H1 (cell line): Measurements from ENCODE around the gene SCARF1. TPM values are rescaled to one million over a fixed set of nuclear protein-coding genes. Genes with fewer than 3 reads are reported as not detected.

Source experiments
- CTCF ChIA-PET: fragments of 300-600 bp; sonication (Branson Sonifier 250); formaldehyde crosslinking; loops from one replicate; lab custom pipeline; 2021; ENCODE audit not compliant: partially characterized antibody; lab: Charles Lee
- POLR2A ChIA-PET: fragments of 300-600 bp; sonication (Branson Sonifier 250); formaldehyde crosslinking; loops from one replicate; lab custom pipeline; 2021; ENCODE audit warnings: inconsistent platforms; ENCODE audit not compliant: partially characterized antibody; lab: Charles Lee
- DNase-seq, 2 experiments: peaks; one replicate each; pipeline versions ENCODE4 v3.0.0 to v3.0.0-alpha.2; 2010 to 2022; ENCODE audit warnings: low spot score in 2 of 2, low read depth in 1 of 2, mixed read lengths in 1 of 2
- FAIRE-seq: peaks from 2 replicates; lab custom pipeline; 2011; peaks lifted over from hg19 to GRCh38; lab: Jason Lieb, UNC
- H2AFZ ChIP-seq: 2 replicates; pipeline ENCODE4 v1.8.1; 2012; ENCODE audit warnings: low read length, inconsistent platforms
- H2AK5ac ChIP-seq: 2 replicates; pipeline ENCODE4 v1.6.1; 2013; ENCODE audit warnings: low read depth, low read length
- H2BK120ac ChIP-seq: replicated peaks from 2 replicates; pipeline ENCODE3; 2013; ENCODE audit warnings: low read depth, low read length, inconsistent platforms
- H2BK12ac ChIP-seq: 2 replicates; pipeline ENCODE4 v1.6.1; 2013; ENCODE audit warnings: low read depth, low read length
- H2BK15ac ChIP-seq: 2 replicates; pipeline ENCODE4 v1.6.1; 2013; ENCODE audit warnings: low read length
- H2BK20ac ChIP-seq: 2 replicates; pipeline ENCODE4 v1.6.1; 2013; ENCODE audit warnings: low read length
- H2BK5ac ChIP-seq: 2 replicates; pipeline ENCODE4 v1.6.1; 2013; ENCODE audit warnings: low read depth, low read length
- H3K14ac ChIP-seq: 2 replicates; pipeline ENCODE4 v1.6.1; 2013; ENCODE audit warnings: inconsistent platforms; ENCODE audit not compliant: insufficient read length
- H3K18ac ChIP-seq: 2 replicates; pipeline ENCODE4 v1.6.1; 2013; ENCODE audit warnings: low read length; ENCODE audit errors: extremely low read depth
- H3K23ac ChIP-seq: 2 replicates; pipeline ENCODE4 v1.6.1; 2013; ENCODE audit warnings: inconsistent platforms; ENCODE audit not compliant: insufficient read length
- H3K23me2 ChIP-seq: 2 replicates; pipeline ENCODE4 v1.6.1; 2013; ENCODE audit warnings: low read depth, low read length
- H3K27ac ChIP-seq: 2 replicates; pipeline ENCODE4 v1.6.1; 2011; ENCODE audit warnings: low read depth, low read length, inconsistent platforms
- H3K27me3 ChIP-seq, 4 experiments: replicated peaks in 1 of 4; 1 replicate in 1 of 4; 2 replicates in 3 of 4; pipeline versions ENCODE4 v1.6.1 to v1.8.1; 2011 to 2013; ENCODE audit warnings: low read length in 3 of 4, mild to moderate bottlenecking in 3 of 4, inconsistent platforms in 2 of 4, mixed read lengths in 2 of 4, moderate library complexity in 1 of 4; ENCODE audit not compliant: control insufficient read depth in 3 of 4, insufficient read depth in 3 of 4; ENCODE audit errors: extremely low read depth in 1 of 4
- H3K36me3 ChIP-seq, 4 experiments: 2 replicates each; pipeline versions ENCODE4 v1.6.1 to v1.8.1; 2011 to 2013; ENCODE audit warnings: mild to moderate bottlenecking in 4 of 4, low read length in 3 of 4, moderate library complexity in 2 of 4, control low read depth in 1 of 4, inconsistent platforms in 1 of 4; ENCODE audit not compliant: insufficient read depth in 4 of 4, control insufficient read depth in 2 of 4
- H3K4ac ChIP-seq: replicated peaks from 2 replicates; pipeline ENCODE3; 2013; ENCODE audit warnings: low read length, low read depth, mixed read lengths, inconsistent platforms; ENCODE audit not compliant: insufficient read length
- H3K4me1 ChIP-seq, 4 experiments: replicated peaks in 1 of 4; 1 replicate in 1 of 4; 2 replicates in 3 of 4; pipeline versions ENCODE4 v1.6.1 to v1.8.1; 2011 to 2013; ENCODE audit warnings: low read length in 3 of 4, inconsistent platforms in 2 of 4, mixed read lengths in 1 of 4; ENCODE audit not compliant: insufficient read depth in 4 of 4, control insufficient read depth in 3 of 4
- H3K4me2 ChIP-seq, 2 experiments: 2 replicates each; pipeline versions ENCODE4 v1.6.1 to v1.8.1; 2011 to 2013; ENCODE audit warnings: low read depth in 2 of 2, low read length in 2 of 2, control low read depth in 1 of 2, inconsistent platforms in 1 of 2, mild to moderate bottlenecking in 1 of 2; ENCODE audit not compliant: insufficient read depth in 1 of 2
- H3K4me3 ChIP-seq, 4 experiments: fragments of 200-600, 300-600 bp in 1 of 4; sonication (generic), shearing (Covaris generic), sonication (Bioruptor Twin) in 1 of 4; 2 replicates each; pipeline versions ENCODE4 v1.5.1 to v1.8.1; 2011 to 2016; ENCODE audit warnings: low read length in 4 of 4, low read depth in 3 of 4, control low read depth in 2 of 4, inconsistent platforms in 2 of 4, mild to moderate bottlenecking in 2 of 4, mixed read lengths in 1 of 4, moderate library complexity in 1 of 4; ENCODE audit not compliant: insufficient read depth in 2 of 4; ENCODE audit errors: extremely low read depth in 1 of 4
- H3K56ac ChIP-seq: replicated peaks from 2 replicates; pipeline ENCODE3; 2013; ENCODE audit warnings: low read depth, mild to moderate bottlenecking, mixed read lengths, low read length, inconsistent platforms; ENCODE audit not compliant: insufficient read length
- H3K79me1 ChIP-seq: 2 replicates; pipeline ENCODE4 v1.6.1; 2013; ENCODE audit warnings: low read depth, low read length, control low read depth
- H3K79me2 ChIP-seq, 2 experiments: 2 replicates each; pipeline versions ENCODE4 v1.6.1 to v1.8.1; 2012 to 2013; ENCODE audit warnings: low read length in 2 of 2, mild to moderate bottlenecking in 2 of 2, inconsistent platforms in 1 of 2; ENCODE audit not compliant: insufficient read depth in 2 of 2, control insufficient read depth in 1 of 2
- H3K9ac ChIP-seq, 4 experiments: replicated peaks in 1 of 4; 1 replicate in 1 of 4; 2 replicates in 3 of 4; pipeline versions ENCODE4 v1.6.1 to v1.8.1; 2011 to 2013; ENCODE audit warnings: low read depth in 3 of 4, low read length in 3 of 4, control low read depth in 2 of 4, mild to moderate bottlenecking in 2 of 4, moderate library complexity in 2 of 4, inconsistent platforms in 1 of 4; ENCODE audit errors: extremely low read depth in 1 of 4
- H3K9me3 ChIP-seq, 2 experiments: 2 replicates each; pipeline versions ENCODE4 v1.6.1 to v1.8.1; 2012 to 2013; ENCODE audit warnings: mild to moderate bottlenecking in 2 of 2, moderate library complexity in 2 of 2, control low read depth in 1 of 2, inconsistent platforms in 1 of 2, low read depth in 1 of 2, low read length in 1 of 2, mixed read lengths in 1 of 2; ENCODE audit not compliant: insufficient read depth in 2 of 2
- H4K20me1 ChIP-seq, 2 experiments: replicated peaks in 1 of 2; 2 replicates each; pipeline versions ENCODE3 to v1.8.1; 2011 to 2013; ENCODE audit warnings: inconsistent platforms in 2 of 2, low read length in 2 of 2, mild to moderate bottlenecking in 1 of 2; ENCODE audit not compliant: insufficient read depth in 2 of 2, control insufficient read depth in 1 of 2
- H4K5ac ChIP-seq: 2 replicates; pipeline ENCODE4 v1.6.1; 2013; ENCODE audit warnings: low read length, low read depth, mixed read lengths, inconsistent platforms; ENCODE audit not compliant: insufficient read length
- H4K8ac ChIP-seq: 2 replicates; pipeline ENCODE4 v1.8.0; 2013; ENCODE audit warnings: mild to moderate bottlenecking, moderate library complexity, low read length, inconsistent platforms; ENCODE audit not compliant: insufficient read depth; ENCODE audit errors: extremely low read depth
- H4K91ac ChIP-seq: replicated peaks from 2 replicates; pipeline ENCODE3; 2013; ENCODE audit warnings: low read length, mixed read lengths, inconsistent platforms; ENCODE audit not compliant: insufficient read length
- BACH1 ChIP-seq: IDR thresholded peaks from 2 replicates; pipeline ENCODE4 v1.6.1; 2012; ENCODE audit warnings: low read length, improper control_type of control experiment
- CBX5 ChIP-seq: fragments of 300-800, 300-1000 bp; sonication (generic); IDR thresholded peaks from 2 replicates; pipeline ENCODE4 v1.7.1; 2016; ENCODE audit warnings: antibody characterized with exemption, low read length, low read depth
- EGR1 ChIP-seq: IDR thresholded peaks from 2 replicates; pipeline ENCODE4 v1.6.1; 2011; ENCODE audit warnings: low read depth, low read length, borderline replicate concordance
- HDAC6 ChIP-seq: IDR thresholded peaks from one replicate; pipeline ENCODE4 v1.7.1; 2012; ENCODE audit warnings: low read depth, mild to moderate bottlenecking, inconsistent platforms, low read length, moderate library complexity
- JUND ChIP-seq: IDR thresholded peaks from 2 replicates; pipeline ENCODE4 v1.6.1; 2011; ENCODE audit warnings: mild to moderate bottlenecking, improper control_type of control experiment, low read length
- MAFK ChIP-seq: IDR thresholded peaks from 2 replicates; pipeline ENCODE4 v1.6.1; 2012; ENCODE audit warnings: low read depth, mild to moderate bottlenecking, improper control_type of control experiment, low read length
- POU5F1 ChIP-seq: IDR thresholded peaks from 2 replicates; pipeline ENCODE4 v1.6.1; 2011; ENCODE audit warnings: low read depth, mild to moderate bottlenecking, low read length, moderate library complexity
- SIX5 ChIP-seq: IDR thresholded peaks from 2 replicates; pipeline ENCODE4 v1.6.1; 2011; ENCODE audit warnings: mild to moderate bottlenecking, low read depth, low read length
- SP1 ChIP-seq: IDR thresholded peaks from 2 replicates; pipeline ENCODE4 v1.6.1; 2011; ENCODE audit warnings: low read depth, low read length
- SP4 ChIP-seq: IDR thresholded peaks from 2 replicates; pipeline ENCODE4 v1.6.1; 2012; ENCODE audit warnings: low read length, inconsistent platforms
- TEAD4 ChIP-seq: IDR thresholded peaks from 2 replicates; pipeline ENCODE4 v1.6.1; 2012; ENCODE audit warnings: low read depth, low read length, inconsistent platforms, mixed read lengths
- ZNF274 ChIP-seq: IDR thresholded peaks from 2 replicates; pipeline ENCODE4 v1.7.0; 2012; ENCODE audit warnings: low read length, borderline replicate concordance; ENCODE audit errors: extremely low read depth
- WGBS, 2 experiments: shearing (Covaris generic) in 1 of 2; methylation state at CpG; one replicate each; pipeline versions ENCODE4 v1.1.6 to v1.1.7; 2013 to 2015; ENCODE audit warnings: low lambda C conversion rate in 2 of 2, mixed read lengths in 2 of 2, inconsistent platforms in 1 of 2, low coverage in 1 of 2, missing lambda C conversion rate in 1 of 2; ENCODE audit not compliant: insufficient replicate concordance in 2 of 2, insufficient coverage in 1 of 2, insufficient read length in 1 of 2; ENCODE audit errors: extremely low coverage in 1 of 2, missing lambda C conversion rate in 1 of 2; 5-methylcytosine and 5-hydroxymethylcytosine counted together
- polyA plus RNA-seq, 7 experiments: library from polyadenylated mRNA; depleted of rRNA in 3 of 7; stranded (reverse) in 5 of 7; unstranded in 2 of 7; fragments of >200 nt in 5 of 7; fragments of 200-250 nt in 2 of 7; gene quantifications; 1 replicate in 5 of 7; 2 replicates in 1 of 7; 4 replicates in 1 of 7; pipeline versions ENCODE4 v1.2.1 to v1.2.3, GENCODE V29; 2011 to 2013; ENCODE audit warnings: missing spikeins in 2 of 7, mixed read lengths in 2 of 7
- total RNA-seq: library from RNA; stranded (reverse); fragmentation: NEBNext Ultra II Directional; extraction: Animal tissue kit (Norgen Biotek cat#: 25700); gene quantifications from 2 replicates; pipeline ENCODE4 v1.2.1, GENCODE V29; 2021

The SCARF1 gene
- total and polyA plus RNA-seq, 2 of the 8 experiments (the other 6 are each of a cell fraction or from before 2014, with no cell fraction given), result 1.1 to 1.6 TPM

DNA sequence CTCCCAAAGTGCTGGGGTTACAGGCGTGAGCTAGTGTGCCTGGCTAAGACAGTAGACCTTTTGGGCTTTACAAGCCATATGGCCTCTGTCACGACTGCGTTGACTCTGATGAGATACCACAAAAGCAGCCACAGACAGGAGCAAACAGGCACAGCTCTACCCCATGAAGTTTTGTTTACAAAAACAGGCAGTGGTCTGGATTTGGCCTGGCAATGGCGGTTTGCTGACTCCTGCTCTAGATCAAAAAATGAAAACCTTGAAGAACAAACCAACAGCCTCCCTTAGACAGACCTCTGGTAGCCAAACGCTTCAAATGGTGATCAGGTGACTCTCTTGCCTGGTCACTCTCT, 37.6 kb downstream of the SCARF1 start:
- H2AK5ac ChIP-seq, result no peak overlapping the region
- ChIA-PET CTCF (interaction anchor here (0.6 to 3.5 kb wide), 6 partner anchors 9 to 1214 kb away, joined by 3 to 12 read pairs (median 6); no protein-coding TSS in a partner anchor), POLR2A (interaction anchor here (0.7 to 0.8 kb wide), 2 partner anchors 47 to 708 kb away, joined by 3 read pairs; no protein-coding TSS in a partner anchor)
- no peak overlapping the region for H3K4me2 ChIP-seq
- H3K79me2 ChIP-seq, result no peaks in the 10 kb centered on the region
- WGBS, 2 experiments, result 87% methylated on average over 5 of the region's 5 CpGs; no CpG with 5 or more reads in 1 of the 2 experiments
- H4K20me1 ChIP-seq, result no peaks in the 10 kb centered on the region
- H4K8ac ChIP-seq, result no peak overlapping the region
- no peak overlapping the region for H2AFZ ChIP-seq
- H3K18ac ChIP-seq, result no peak overlapping the region
- no peak overlapping the region for H3K9ac ChIP-seq
- H3K14ac ChIP-seq, result no peak overlapping the region
- no peak overlapping the region for H2BK15ac ChIP-seq
- H2BK20ac ChIP-seq, result no peak overlapping the region
- no peaks in the 10 kb centered on the region for H3K23me2 ChIP-seq
- peaks cover 0 to 14% (median 11%) of the 10 kb centered on the region in 4 experiments; a peak in 6 of 7 replicates for H3K4me1 ChIP-seq
- H2BK5ac ChIP-seq, result no peak overlapping the region
- H2BK12ac ChIP-seq, result no peak overlapping the region
- no peaks in the 10 kb centered on the region for H3K27me3 ChIP-seq
- TF ChIP-seq SP4, result no peak
- no peak for TF ChIP-seq CBX5
- TF ChIP-seq POU5F1, result no peak
- no peak for TF ChIP-seq ZNF274
- TF ChIP-seq MAFK, result no peak
- no peak for TF ChIP-seq EGR1
- TF ChIP-seq TEAD4, result no peak
- TF ChIP-seq HDAC6, result no peak
- no peak for TF ChIP-seq SIX5
- no peak for TF ChIP-seq JUND
- no peak for TF ChIP-seq SP1
- TF ChIP-seq BACH1, result no peak
- no peak overlapping the region for H4K91ac ChIP-seq
- H4K5ac ChIP-seq, result no peak overlapping the region
- no peaks in the 10 kb centered on the region for H3K9me3 ChIP-seq
- no peaks in the 10 kb centered on the region for H3K79me1 ChIP-seq
- H3K23ac ChIP-seq, result no peak overlapping the region
- no peak overlapping the region for H3K27ac ChIP-seq
- FAIRE-seq (no peak), DNase-seq (no peak)
- H3K36me3 ChIP-seq, result no peaks in the 10 kb centered on the region
- H3K4ac ChIP-seq, result no peak overlapping the region
- H2BK120ac ChIP-seq, result no peak overlapping the region
- no peak overlapping the region for H3K56ac ChIP-seq
- no peak overlapping the region for H3K4me3 ChIP-seq
